Measurements from ENCODE around the gene MGST3.

Gene MGST3

DNA sequence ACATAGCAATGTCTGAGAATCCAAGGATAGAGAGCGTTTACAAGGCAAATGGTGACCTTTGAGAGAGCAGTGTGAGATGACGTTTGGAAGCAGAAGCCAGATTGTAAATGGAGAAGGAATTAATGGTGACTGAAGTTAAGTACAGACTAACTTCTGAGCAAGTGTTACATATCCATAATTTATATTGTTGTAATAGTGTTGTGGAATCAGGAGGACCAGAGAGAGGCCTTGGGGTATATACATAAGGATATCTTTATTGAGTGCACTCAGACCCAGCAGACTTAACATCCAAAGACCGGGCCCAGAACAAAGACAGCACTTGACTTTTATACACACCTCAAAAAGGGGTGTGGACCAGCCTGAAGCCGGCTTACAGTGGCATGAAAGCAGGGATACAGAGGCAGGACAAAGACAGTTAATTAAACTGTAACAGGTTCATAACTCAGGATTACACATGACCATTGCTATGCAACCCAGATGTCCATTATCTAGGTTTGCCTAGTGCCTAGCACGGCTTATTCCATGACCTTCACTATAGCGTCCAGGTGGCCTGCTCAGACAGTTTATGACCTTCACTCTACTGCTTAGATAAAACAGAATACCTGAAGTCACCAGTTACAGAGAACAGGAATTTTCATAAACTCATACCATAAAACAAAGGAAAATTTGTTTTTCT, 2.7 kb upstream of the MGST3 start:
- TF ChIP-seq POLR2AphosphoS5 (IDR thresholded peaks at IDR 0.05; ENCODE audit: low read depth, low read length) (no peak), SIN3A (IDR thresholded peaks at IDR 0.05; ENCODE audit: borderline replicate concordance, insufficient read depth, low read length) (no peak), TAF1 (IDR thresholded peaks at IDR 0.05; ENCODE audit: borderline replicate concordance, insufficient read depth, low read length) (no peak), FOXP2 (optimal IDR thresholded peaks at IDR 0.05; ENCODE audit: borderline replicate concordance, extremely low read depth, extremely low read length, insufficient read depth) (no peak)
- TF ChIP-seq, protein P1, sequence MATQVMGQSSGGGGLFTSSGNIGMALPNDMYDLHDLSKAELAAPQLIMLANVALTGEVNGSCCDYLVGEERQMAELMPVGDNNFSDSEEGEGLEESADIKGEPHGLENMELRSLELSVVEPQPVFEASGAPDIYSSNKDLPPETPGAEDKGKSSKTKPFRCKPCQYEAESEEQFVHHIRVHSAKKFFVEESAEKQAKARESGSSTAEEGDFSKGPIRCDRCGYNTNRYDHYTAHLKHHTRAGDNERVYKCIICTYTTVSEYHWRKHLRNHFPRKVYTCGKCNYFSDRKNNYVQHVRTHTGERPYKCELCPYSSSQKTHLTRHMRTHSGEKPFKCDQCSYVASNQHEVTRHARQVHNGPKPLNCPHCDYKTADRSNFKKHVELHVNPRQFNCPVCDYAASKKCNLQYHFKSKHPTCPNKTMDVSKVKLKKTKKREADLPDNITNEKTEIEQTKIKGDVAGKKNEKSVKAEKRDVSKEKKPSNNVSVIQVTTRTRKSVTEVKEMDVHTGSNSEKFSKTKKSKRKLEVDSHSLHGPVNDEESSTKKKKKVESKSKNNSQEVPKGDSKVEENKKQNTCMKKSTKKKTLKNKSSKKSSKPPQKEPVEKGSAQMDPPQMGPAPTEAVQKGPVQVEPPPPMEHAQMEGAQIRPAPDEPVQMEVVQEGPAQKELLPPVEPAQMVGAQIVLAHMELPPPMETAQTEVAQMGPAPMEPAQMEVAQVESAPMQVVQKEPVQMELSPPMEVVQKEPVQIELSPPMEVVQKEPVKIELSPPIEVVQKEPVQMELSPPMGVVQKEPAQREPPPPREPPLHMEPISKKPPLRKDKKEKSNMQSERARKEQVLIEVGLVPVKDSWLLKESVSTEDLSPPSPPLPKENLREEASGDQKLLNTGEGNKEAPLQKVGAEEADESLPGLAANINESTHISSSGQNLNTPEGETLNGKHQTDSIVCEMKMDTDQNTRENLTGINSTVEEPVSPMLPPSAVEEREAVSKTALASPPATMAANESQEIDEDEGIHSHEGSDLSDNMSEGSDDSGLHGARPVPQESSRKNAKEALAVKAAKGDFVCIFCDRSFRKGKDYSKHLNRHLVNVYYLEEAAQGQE (IDR thresholded peaks at IDR 0.05; ENCODE audit: insufficient read depth in 1 of 2, low read depth in 2 of 2, low read length in 2 of 2) = no peak

DNA sequence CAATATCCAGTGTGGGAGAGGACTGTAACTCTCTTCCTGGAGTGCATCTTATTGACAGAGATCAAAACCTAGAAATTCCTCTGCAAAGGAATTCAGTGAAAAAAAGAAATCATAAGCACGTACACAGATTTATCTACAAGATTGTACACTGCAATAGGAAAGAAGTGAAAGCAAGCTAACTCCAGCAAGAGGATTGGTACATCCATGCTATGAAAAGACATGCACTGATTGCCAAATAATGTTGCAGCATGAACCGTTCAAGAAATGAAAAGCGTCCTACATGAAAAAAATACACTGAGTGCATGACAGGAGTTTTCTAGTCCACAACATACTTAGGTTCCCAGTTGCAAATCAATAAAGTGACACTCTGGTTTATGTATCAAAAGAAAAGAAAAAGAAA, 1.9 kb upstream of the MGST3 start:
- TF ChIP-seq SIN3A (IDR thresholded peaks at IDR 0.05; ENCODE audit: borderline replicate concordance, insufficient read depth, low read length) (no peak), FOXP2 (optimal IDR thresholded peaks at IDR 0.05; ENCODE audit: borderline replicate concordance, extremely low read depth, extremely low read length, insufficient read depth) (no peak)

DNA sequence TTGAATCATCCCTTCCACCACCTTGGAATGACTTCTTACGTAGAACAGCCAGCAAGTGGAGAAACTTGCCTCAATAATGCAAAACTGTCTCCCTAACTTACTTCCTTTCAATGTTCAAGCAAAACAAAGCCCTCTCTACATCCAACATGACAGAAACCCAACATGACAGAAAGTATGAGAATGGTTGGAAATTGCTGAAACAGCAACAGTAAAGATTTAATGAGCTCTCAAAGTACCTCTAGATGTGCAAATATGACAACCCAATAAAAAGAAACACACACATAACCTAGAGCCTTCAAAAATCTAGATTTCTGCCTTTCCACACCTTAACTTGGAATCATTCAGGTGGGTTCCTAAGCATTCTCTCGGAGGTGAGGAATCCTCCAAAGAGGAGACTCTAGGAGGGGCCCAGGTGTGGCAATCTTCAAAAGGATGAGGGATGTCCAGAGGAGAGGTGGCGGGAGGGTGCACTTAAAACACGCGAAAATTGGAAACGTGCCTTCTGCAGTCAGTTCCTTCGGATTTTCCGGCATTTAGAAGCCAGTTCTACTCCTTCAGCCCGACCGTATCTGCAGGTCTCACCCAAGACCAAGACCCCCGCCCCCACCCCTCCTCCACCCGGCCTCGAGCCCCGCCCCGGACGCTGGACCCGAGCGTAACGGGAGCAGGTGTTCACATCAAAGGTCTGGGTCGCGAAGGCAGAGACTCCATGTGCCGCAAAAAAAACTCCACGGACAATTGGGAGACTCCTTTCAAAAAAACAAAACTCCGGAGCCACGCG, 996 bp upstream of the MGST3 start:
- TF ChIP-seq TAF1 (IDR thresholded peaks at IDR 0.05; ENCODE audit: borderline replicate concordance, insufficient read depth, low read length) (no peak), POLR2AphosphoS5 (IDR thresholded peaks at IDR 0.05; ENCODE audit: low read depth, low read length) (no peak), SIN3A (IDR thresholded peaks at IDR 0.05; ENCODE audit: borderline replicate concordance, insufficient read depth, low read length) (no peak)
- TF ChIP-seq, protein P1 (IDR thresholded peaks at IDR 0.05; ENCODE audit: insufficient read depth in 1 of 2, low read depth in 2 of 2, low read length in 2 of 2) = no peak

DNA sequence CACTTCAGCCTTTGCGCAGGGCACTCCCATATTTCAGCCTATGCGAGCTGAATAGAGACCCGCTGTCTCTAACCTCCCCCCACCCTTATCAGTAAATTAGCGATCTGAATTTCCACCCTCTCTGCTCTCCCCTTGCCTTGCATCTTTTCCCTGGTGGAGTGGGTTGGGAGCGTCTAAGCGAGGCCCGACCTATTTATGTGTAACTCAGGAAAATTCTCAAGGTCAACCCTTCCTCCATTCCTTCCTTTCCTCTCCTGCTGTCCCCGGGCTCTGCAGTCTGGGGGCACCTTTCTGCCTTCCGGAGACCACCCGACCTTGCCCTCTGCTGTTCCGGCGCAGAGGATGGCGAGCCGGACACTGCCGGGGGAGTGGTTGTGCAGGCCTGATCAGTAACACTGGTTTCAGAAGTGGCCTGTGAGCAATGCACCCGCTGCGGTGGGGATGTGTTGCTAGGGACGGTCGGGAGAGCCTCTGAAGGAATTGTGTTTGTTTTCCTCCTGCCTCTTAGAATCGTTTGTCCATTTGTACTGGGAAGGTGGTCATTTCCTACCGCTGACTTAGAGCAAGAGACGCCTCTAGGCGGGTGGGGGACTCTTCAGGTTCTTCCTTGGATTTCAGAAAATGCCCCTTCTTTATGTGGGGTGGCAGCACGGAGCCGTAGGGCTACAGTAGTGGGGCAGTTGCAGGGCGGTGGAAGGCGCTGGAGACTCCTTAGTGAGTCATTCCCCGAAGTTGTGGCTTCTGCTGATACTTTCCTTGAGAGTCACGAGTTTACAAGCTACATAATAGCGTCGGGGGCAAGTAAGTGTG, 513 bp downstream of the MGST3 start:
- TF ChIP-seq POLR2AphosphoS5 (IDR thresholded peaks at IDR 0.05; ENCODE audit: low read depth, low read length) = no peak
- 0 out of 2 replicates have a peak, but pooled peaks have one; percentile 13 for TF ChIP-seq SIN3A (IDR thresholded peaks at IDR 0.05; ENCODE audit: borderline replicate concordance, insufficient read depth, low read length)

DNA sequence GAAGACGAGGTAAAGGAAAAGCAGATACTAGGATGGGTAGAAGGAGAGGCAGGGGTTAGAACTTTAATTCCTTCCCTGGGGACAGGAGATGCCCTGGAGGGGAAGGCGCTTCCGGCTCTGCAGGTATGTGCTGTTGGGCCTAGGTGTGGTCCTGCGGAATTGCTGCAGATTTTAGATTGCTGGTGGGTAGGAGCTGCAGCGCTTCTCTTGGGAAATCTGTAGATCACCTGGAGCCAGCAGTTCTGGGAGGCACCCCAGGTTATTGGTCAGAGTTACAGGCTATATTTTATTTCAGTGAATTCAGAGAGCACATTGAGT, 1.1 kb downstream of the MGST3 start:
- TF ChIP-seq, protein P1 (IDR thresholded peaks at IDR 0.05; ENCODE audit: insufficient read depth in 1 of 2, low read depth in 2 of 2, low read length in 2 of 2) = no peak
- TF ChIP-seq FOXP2 (optimal IDR thresholded peaks at IDR 0.05; ENCODE audit: borderline replicate concordance, extremely low read depth, extremely low read length, insufficient read depth) = no peak

DNA sequence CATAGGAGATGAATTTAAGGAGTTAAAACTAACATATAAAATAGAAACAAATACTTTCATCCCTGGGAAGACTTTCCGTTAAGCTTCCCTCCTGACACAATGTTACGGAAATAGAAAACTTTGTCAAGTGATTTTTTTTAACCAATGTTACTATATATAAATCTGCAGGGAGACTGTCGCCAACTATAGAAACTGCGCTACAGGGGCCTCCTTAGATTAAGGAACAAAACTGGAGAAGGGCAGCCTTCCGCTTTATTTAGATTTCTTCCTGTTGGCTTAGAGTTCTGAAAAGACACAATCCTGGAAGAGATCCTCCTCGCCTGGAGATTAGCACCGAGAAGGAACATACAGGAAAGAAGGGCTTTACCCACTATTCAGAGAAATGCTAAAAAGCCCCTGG, 1.5 kb downstream of the MGST3 start:
- TF ChIP-seq POLR2AphosphoS5 (IDR thresholded peaks at IDR 0.05; ENCODE audit: low read depth, low read length) = no peak
- TF ChIP-seq SIN3A (IDR thresholded peaks at IDR 0.05; ENCODE audit: borderline replicate concordance, insufficient read depth, low read length) = no peak

Measured in PFSK-1 (cell line).